GM18907 (cell line): ENCODE measurements around the gene COL1A2.

ENCODE experiments used
- ATAC-seq: cut with Tn5 transposase; IDR thresholded peaks from one replicate; pipeline ENCODE4 v1.9.1; 2021; ENCODE audit warnings: mild to moderate bottlenecking, moderate library complexity; ENCODE audit not compliant: unreplicated experiment

COL1A2 gene

GRCh38 chr7:94409200-94409948 is 14.7 kb downstream of the COL1A2 start:
- no peak for ATAC-seq

- ATAC-seq, result no peak
These were observed 15.9 kb downstream of the COL1A2 start for GRCh38 chr7:94410413-94411187.

- ATAC-seq, result no peak
These were observed 16.4 kb downstream of the COL1A2 start for GRCh38 chr7:94411188-94411466.

DNA sequence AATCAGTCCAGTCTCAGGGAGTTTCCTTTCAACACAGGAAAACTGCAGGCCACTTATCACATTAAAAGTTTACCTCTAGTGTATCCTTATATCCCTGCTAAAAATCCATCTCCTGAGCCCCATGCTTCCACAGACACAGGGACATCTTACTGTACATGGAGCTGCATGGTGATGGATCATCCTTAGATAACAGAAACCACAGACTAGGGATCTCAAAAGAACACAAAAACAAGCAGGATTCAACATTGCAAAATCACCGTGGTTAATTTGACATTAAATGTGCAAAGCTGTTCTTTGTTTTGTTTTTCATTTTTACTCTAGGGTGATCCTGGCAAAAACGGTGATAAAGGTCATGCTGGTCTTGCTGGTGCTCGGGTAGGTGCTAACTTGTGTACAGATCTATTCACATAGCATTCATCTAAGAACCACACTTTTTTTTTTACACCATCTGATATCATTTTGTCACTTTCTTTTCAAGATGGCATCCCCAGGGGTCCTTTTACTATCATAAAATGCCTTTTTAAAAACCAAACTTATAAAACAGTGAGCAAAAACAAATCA is 18.1 kb downstream of the COL1A2 start:
- no peak for ATAC-seq

- no peak for ATAC-seq
These were observed 19.8 kb downstream of the COL1A2 start for GRCh38 chr7:94414481-94414880.

- ATAC-seq, result no peak
These were observed 20.3 kb downstream of the COL1A2 start for GRCh38 chr7:94414980-94415379.

DNA sequence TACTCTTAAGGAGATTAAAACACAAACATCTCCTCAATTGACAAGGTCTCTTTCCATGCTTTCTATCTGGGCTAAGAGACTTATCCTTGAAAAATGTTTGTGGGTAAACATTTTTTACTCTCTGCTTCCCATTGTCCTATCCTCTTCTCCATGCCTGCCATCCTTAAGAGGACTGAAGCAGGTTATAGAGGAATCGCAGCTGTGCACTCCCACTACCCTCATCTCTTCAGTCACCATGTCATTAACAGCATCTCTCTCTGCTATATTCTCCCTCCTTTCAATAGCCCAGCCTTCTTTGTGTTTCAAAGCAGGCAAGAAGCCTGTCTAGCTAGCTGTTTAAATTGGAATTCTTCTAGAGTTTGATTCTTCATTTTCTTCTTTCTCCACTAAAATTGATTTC is 22.6 kb downstream of the COL1A2 start:
- no peak for ATAC-seq

- ATAC-seq, result no peak
These were observed 23.2 kb downstream of the COL1A2 start for GRCh38 chr7:94417901-94418300.

- ATAC-seq, result no peak
These were observed 24.2 kb downstream of the COL1A2 start for GRCh38 chr7:94418851-94419250.

DNA sequence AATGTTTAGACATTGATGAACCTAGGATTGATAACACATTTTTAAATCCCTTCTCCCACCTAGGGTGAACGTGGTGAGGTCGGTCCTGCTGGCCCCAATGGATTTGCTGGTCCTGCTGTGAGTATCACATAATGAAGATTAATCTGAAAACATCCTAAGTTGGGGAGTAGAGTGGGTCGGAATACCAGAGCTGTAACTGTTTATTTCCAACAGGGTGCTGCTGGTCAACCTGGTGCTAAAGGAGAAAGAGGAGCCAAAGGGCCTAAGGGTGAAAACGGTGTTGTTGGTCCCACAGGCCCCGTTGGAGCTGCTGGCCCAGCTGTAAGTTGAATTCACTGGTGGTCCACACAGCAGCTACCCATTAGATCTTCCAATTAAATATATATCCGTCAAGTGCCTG is 25.6 kb downstream of the COL1A2 start:
- no peak for ATAC-seq

DNA sequence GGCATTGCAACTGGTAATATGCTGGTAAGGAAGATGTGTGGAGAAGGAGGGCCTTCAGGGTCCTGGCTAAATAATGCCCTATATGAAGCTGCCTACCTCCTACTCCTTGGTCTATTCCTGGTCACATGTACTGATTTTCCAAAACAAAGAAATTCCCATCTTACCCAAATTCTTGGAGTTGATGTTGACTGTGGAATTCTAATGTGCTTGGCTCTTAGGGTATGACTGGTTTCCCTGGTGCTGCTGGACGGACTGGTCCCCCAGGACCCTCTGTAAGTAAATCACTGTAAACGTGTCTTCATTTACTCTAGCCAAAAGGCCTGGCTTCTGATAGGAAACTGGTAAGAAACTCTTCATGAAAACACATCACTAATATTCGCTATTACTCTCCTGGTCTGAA is 27.0 kb downstream of the COL1A2 start:
- no peak for ATAC-seq

- no peak for ATAC-seq
These were observed 27.4 kb downstream of the COL1A2 start for GRCh38 chr7:94422136-94422535.

DNA sequence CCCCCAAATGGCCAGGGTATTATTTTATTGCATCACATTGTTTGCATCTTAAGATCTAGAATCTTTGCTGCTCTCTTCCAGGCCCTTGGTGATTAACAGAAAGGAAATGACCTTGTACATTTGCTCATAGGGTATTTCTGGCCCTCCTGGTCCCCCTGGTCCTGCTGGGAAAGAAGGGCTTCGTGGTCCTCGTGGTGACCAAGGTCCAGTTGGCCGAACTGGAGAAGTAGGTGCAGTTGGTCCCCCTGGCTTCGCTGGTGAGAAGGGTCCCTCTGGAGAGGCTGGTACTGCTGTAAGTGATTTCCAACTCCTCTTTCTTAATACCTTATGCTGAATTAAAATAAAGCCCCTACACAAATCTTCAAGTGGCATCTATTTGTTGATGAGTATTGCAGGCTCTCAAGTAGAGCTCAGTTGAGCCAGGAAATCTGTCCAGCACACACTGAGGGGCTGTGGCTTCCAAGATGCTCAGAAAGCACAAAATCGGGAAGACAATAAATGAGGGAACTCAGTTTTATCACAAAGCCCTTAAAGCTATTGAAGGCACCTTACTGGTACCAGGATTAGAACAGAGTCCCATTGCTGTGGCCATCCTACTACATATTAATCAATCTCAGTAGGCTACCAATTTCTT is 28.2 kb downstream of the COL1A2 start:
- no peak for ATAC-seq

- ATAC-seq, result no peak
These were observed 29.4 kb downstream of the COL1A2 start for GRCh38 chr7:94423863-94424735.

- ATAC-seq, result no peak
These were observed 30.9 kb downstream of the COL1A2 start for GRCh38 chr7:94425546-94425945.

DNA sequence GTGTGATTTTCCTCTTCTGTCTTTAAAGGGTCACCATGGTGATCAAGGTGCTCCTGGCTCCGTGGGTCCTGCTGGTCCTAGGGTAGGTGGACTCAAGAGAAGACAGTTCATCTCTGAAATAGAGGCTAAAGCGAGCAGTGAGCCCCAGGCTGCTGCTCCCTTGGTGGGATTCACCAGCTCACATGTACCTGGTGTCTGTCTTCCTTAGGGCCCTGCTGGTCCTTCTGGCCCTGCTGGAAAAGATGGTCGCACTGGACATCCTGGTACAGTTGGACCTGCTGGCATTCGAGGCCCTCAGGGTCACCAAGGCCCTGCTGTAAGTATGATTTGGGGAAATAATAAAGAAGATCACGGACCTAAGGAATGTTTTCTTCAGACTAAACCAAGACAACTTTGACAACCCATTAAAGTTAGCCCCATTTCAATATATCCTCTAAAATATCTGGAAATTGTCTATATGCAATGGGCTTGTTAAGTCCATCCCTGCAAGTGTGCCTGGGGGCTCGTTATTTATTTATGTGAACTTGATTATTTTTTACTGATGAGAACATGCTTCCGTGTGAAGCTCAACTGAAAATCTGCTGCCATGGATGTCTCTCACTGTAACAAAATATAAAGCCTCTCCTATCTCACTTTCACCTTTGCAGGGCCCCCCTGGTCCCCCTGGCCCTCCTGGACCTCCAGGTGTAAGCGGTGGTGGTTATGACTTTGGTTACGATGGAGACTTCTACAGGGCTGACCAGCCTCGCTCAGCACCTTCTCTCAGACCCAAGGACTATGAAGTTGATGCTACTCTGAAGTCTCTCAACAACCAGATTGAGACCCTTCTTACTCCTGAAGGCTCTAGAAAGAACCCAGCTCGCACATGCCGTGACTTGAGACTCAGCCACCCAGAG is 32.5 kb downstream of the COL1A2 start:
- no peak for ATAC-seq

GRCh38 chr7:94429153-94429552 is 34.5 kb downstream of the COL1A2 start:
- no peak for ATAC-seq

- no peak for ATAC-seq
These were observed 36.5 kb downstream of the COL1A2 start for GRCh38 chr7:94431176-94431575.

DNA sequence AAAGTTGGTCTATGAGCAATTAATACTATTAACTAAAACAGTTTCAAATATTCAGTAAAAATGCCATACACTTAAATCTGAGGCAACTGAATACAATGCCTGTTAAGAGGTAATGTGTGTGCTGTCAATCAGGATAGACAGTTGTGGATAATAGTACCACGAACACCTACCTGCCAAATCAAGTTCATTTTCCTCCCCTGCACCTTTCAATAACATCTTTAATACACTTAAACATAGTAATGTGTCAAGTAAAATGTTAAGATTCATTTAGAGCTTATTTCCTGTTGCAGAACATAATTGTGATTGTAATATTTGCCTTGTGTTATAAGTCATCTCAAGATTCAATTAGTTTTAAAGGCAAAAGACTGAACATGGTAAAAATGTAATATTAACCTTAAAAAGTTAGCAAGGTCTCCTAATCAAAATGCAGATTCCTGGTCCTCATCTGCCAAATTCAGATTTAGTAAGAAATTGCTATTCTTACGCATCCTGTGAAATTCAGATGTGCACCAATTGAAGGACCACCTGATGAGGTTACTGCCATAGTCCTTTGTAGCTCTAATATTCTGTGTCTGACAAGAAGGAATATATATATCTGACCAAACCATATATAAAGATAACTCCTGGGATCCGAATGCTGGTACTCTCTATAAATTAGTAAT is 37.1 kb downstream of the COL1A2 start:
- ATAC-seq, result no peak
